Cardiac septum (tissue), 1 donor: ENCODE results near the gene SLC6A2. TPM values are rescaled to one million over a fixed set of nuclear protein-coding genes. Genes with fewer than 3 reads are reported as not detected.
"Not testable (repeated sequence)": the region's sequence is repeated elsewhere in the genome, so short reads cannot be mapped to it uniquely, and the experiment has no call there.

ENCODE experiments used
- DNase-seq: peaks from one replicate; pipeline ENCODE4 v3.0.0-alpha.2; 2020; ENCODE audit warnings: low spot score
- intact Hi-C: fragments of 100-400 bp; cut with DNase I; formaldehyde crosslinking; loops from one replicate; pipeline ENCODE4 v1.14.0; 2022
- long read RNA-seq: library from polyadenylated mRNA; unstranded; transcript quantifications from one replicate; pipeline ENCODE4 v2.0.0, GENCODE V29; 2021
- total RNA-seq: library from RNA; stranded (reverse); fragmentation: NEBNext Ultra II Directional; extraction: Animal tissue kit (Norgen Biotek cat#: 25700); gene quantifications from one replicate; pipeline ENCODE4 v1.2.1, GENCODE V29; 2021
- donor health status: DM: no; HTN: no; CAD: no.

The SLC6A2 gene
- total RNA-seq = not detected
- long read RNA-seq = 0 reads

- intact Hi-C loops = no loop called here
- peak; percentile 74 for DNase-seq
These were observed at the start of gene SLC6A2 for GRCh38 chr16:55655897-55656681. TSS of gene SLC6A2 (plus strand) at chr16:55655988. CDS start at chr16:55656695, 707 bp downstream.

GRCh38 chr16:55613613-55614335 is 42.0 kb upstream of the SLC6A2 start:
- DNase-seq = no peak
- intact Hi-C loops = no loop called here

GRCh38 chr16:55615071-55615470 is 40.7 kb upstream of the SLC6A2 start:
- intact Hi-C loops = no loop called here
- DNase-seq = no peak

- intact Hi-C loops, DNase-seq: not testable (repeated sequence)
These were observed 40.1 kb upstream of the SLC6A2 start for GRCh38 chr16:55615670-55616069.

GRCh38 chr16:55621771-55622170 is 34.0 kb upstream of the SLC6A2 start:
- no peak for DNase-seq
- intact Hi-C loops = no loop called here

GRCh38 chr16:55622272-55622671 is 33.5 kb upstream of the SLC6A2 start:
- no peak for DNase-seq
- intact Hi-C loops = no loop called here

- no peak for DNase-seq
- intact Hi-C loops = no loop called here
These were observed 32.7 kb upstream of the SLC6A2 start for GRCh38 chr16:55622930-55623561.

GRCh38 chr16:55623640-55624039 is 32.1 kb upstream of the SLC6A2 start:
- no peak for DNase-seq
- intact Hi-C loops = no loop called here

GRCh38 chr16:55624696-55625095 is 31.1 kb upstream of the SLC6A2 start:
- intact Hi-C loops = no loop called here
- no peak for DNase-seq

GRCh38 chr16:55625843-55626242 is 29.9 kb upstream of the SLC6A2 start:
- intact Hi-C loops = no loop called here

GRCh38 chr16:55628306-55628968 is 27.4 kb upstream of the SLC6A2 start:
- intact Hi-C loops = no loop called here
- no peak for DNase-seq

More at GRCh38 chr16:55625843-55626242, 29.9 kb upstream of the SLC6A2 start:
- no peak for DNase-seq

- intact Hi-C loops = no loop called here
- DNase-seq = no peak
These were observed 25.0 kb upstream of the SLC6A2 start for GRCh38 chr16:55630774-55631173.

- intact Hi-C loops = no loop called here
- no peak for DNase-seq
These were observed 23.5 kb upstream of the SLC6A2 start for GRCh38 chr16:55632259-55632658.

GRCh38 chr16:55634193-55634592 is 21.6 kb upstream of the SLC6A2 start:
- DNase-seq = no peak
- intact Hi-C loops = no loop called here

- intact Hi-C loops = no loop called here
- DNase-seq = no peak
These were observed 17.5 kb upstream of the SLC6A2 start for GRCh38 chr16:55638256-55638655.

GRCh38 chr16:55640701-55641327 is 15.0 kb upstream of the SLC6A2 start:
- no peak for DNase-seq
- intact Hi-C loops = no loop called here

- no peak for DNase-seq
- intact Hi-C loops = no loop called here
These were observed 14.2 kb upstream of the SLC6A2 start for GRCh38 chr16:55641430-55642056.

GRCh38 chr16:55642611-55643010 is 13.2 kb upstream of the SLC6A2 start:
- intact Hi-C loops = no loop called here
- DNase-seq = no peak
